ENCODE measurements around the gene MORN1. TPM values are rescaled to one million over a fixed set of nuclear protein-coding genes. Genes with fewer than 3 reads are reported as not detected.
A peak's percentile ranks its signal among the peaks of the same experiment; 100 is the strongest.

Gene MORN1
- total and polyA plus RNA-seq, 11 donors = 2.2 to 8.2 (median 3.8) TPM

DNA sequence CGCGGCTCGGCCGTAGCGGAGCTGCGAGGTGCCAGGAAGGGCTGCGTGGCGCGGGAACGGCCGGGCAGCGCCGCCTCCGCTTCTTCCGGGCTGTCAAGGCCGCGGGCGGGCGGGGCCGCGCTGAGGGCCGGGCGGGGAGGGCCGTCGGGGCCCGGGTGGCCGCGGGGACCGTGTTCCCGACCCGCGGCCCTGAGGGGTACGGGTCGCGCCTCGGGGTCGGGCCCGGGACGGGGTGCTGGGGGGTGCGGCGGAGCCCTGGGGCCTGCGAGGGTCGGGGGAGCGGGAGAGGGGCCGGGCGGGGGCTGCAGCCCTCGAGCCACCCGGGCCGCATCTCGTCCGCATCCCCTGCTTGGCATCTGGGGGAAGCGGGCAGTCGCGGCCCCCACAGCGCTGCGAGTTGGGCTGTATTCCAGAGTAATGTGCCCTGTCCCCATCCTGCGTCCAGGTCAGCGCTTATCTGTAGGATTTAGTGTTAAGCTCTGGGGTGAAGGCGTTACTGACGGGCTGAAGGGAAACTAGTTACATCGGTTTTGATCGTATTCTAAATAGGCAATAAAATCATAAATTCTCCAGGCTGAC, 666 bp upstream of the MORN1 start:
- Histone ChIP-seq H3K36me3 (peaks cover 0 to 45% (median 23%) of the 10 kb centered on the region in 9 donors), H3K4me3 (peak overlapping the region; percentile 66 to 99 (median 84)), H3K4me1 (peaks cover 5 to 48% (median 26%) of the 10 kb centered on the region in 12 donors), H3K9me3 (no peaks in the 10 kb centered on the region), H3K27ac (peak overlapping the region; percentile 60 to 95 (median 84)), H3K27me3 (no peaks in the 10 kb centered on the region)
- 0 to 1% (median 0%) methylated on average over 9 to 62 of the region's 62 CpGs for WGBS, 4 donors
- DNase-seq (no peak), ATAC-seq (peak in 2 of 4 donors; percentile 27 to 34)
- TF ChIP-seq, protein P1, sequence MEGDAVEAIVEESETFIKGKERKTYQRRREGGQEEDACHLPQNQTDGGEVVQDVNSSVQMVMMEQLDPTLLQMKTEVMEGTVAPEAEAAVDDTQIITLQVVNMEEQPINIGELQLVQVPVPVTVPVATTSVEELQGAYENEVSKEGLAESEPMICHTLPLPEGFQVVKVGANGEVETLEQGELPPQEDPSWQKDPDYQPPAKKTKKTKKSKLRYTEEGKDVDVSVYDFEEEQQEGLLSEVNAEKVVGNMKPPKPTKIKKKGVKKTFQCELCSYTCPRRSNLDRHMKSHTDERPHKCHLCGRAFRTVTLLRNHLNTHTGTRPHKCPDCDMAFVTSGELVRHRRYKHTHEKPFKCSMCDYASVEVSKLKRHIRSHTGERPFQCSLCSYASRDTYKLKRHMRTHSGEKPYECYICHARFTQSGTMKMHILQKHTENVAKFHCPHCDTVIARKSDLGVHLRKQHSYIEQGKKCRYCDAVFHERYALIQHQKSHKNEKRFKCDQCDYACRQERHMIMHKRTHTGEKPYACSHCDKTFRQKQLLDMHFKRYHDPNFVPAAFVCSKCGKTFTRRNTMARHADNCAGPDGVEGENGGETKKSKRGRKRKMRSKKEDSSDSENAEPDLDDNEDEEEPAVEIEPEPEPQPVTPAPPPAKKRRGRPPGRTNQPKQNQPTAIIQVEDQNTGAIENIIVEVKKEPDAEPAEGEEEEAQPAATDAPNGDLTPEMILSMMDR (IDR thresholded peaks at IDR 0.05) = no peak
- no peak for TF ChIP-seq POLR2A (IDR thresholded peaks at IDR 0.05)
- intact Hi-C loops (cut with DNase I) = loop anchor here in 1 of 10 donors (5.0 kb wide), 1 partner anchor 260 kb away; no protein-coding TSS in a partner anchor

DNA sequence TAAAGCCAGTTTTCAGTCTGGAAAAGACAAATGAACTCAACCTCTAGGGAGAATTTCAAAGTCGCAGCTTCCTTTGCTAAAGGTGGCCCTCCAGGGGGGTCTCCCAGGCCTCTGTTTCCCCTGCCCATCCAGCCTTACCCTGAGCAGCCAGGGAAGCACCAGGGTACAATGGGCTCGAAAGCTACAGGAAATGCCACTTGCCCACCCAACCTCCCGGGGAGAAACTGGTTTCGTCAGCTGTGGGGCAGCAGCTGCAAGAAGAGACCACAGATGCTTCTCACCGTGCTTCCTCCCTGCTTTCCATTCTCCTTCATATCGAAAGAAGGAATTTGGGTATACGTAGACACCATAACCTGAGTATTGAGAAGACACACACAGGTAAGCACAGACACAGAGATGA, 1.7 kb downstream of the MORN1 start:
- peak in 1 of 5 donors; percentile 13 for DNase-seq
- intact Hi-C loops (cut with DNase I) = loop anchor here in 2 of 10 donors (5.0 kb wide), 2 partner anchors 72 to 257 kb away; no protein-coding TSS in a partner anchor
- Histone ChIP-seq H3K27ac (no peak overlapping the region), H3K27me3 (no peaks in the 10 kb centered on the region), H3K36me3 (peaks cover 0 to 24% (median 8%) of the 10 kb centered on the region in 9 donors), H3K9me3 (no peaks in the 10 kb centered on the region), H3K4me3 (no peak overlapping the region), H3K4me1 (peaks cover 5 to 40% (median 26%) of the 10 kb centered on the region in 12 donors)
- ATAC-seq = no peak
- WGBS, 4 donors = 86 to 94% (median 90%) methylated on average over 7 of the region's 7 CpGs
- TF ChIP-seq POLR2A (IDR thresholded peaks at IDR 0.05) = no peak
- TF ChIP-seq, protein P1 (IDR thresholded peaks at IDR 0.05) = no peak

DNA sequence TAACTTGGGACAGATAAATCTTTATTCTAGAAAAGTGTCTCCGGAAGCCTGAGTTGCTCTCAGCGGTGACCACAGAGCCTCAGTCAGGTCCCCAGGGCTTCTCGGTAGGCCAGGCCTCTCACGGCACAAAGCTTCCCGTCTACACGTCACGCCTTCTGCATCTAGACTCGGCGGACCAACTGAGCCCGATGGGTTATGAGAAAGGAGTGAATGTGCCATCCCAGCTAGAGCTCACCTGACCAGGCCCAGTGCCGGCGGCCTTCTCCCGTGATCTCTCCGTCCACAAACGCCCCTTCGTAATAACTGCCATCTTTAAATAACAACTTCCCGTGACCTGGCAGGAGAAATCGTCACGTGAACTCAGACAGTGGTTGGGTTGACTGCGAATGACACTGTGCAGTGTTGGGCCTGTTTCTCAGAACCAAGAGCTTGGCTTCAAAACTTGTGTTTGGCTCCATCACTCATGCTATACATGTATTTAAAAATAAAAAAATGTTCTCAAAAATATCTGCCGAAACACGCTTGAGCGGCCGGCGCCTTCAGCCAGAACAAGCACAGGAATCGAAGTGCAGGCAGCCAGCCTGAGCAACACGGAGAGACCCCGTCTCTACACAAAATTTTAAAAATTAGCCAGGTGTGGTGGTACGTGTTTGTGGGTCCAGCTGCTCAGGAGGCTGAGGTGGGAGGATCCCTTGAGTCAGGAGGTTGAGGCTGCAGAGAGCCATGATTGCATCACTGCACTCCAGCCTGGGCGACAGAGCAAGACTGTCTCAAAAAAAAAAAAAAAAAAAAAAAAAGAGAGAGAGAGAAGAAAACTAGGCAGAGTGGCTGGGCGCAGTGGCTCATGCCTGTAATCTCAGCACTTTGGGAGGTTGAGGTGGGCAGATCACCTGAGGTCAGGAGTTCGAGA, 3.1 kb downstream of the MORN1 start:
- 93 to 96% (median 94%) methylated on average over 32 of the region's 32 CpGs for WGBS, 4 donors
- DNase-seq = peak in 3 of 5 donors; percentile 13 to 40 (median 21)
- Histone ChIP-seq H3K4me3 (no peak overlapping the region), H3K27ac (no peak overlapping the region), H3K9me3 (no peaks in the 10 kb centered on the region), H3K36me3 (peaks cover 0 to 10% (median 0%) of the 10 kb centered on the region in 9 donors), H3K4me1 (peaks cover 5 to 26% (median 18%) of the 10 kb centered on the region in 12 donors), H3K27me3 (no peaks in the 10 kb centered on the region)
- ATAC-seq = no peak
- no peak for TF ChIP-seq POLR2A (IDR thresholded peaks at IDR 0.05)
- TF ChIP-seq, protein P1 (IDR thresholded peaks at IDR 0.05) = no peak
- intact Hi-C loops (cut with DNase I) = loop anchor here in 1 of 10 donors (5.0 kb wide), 1 partner anchor 71 kb away; no protein-coding TSS in a partner anchor
